Testis (tissue), 2 donors: ENCODE measurements around the gene KBTBD12.
"Not testable (repeated sequence)": the region's sequence is repeated elsewhere in the genome, so short reads cannot be mapped to it uniquely, and the experiment has no call there.

Source experiments
- CTCF ChIP-seq, 3 experiments: fragments of 450-650 bp in 2 of 3; fragments of 200-600 bp in 1 of 3; sonication (generic) in 1 of 3; IDR thresholded peaks; one replicate each; pipeline ENCODE4 v1.5.1; 2016 to 2019; ENCODE audit warnings: antibody characterized with exemption in 3 of 3, mild to moderate bottlenecking in 2 of 3, moderate library complexity in 1 of 3
- POLR2A ChIP-seq: fragments of 450-650 bp; IDR thresholded peaks from one replicate; pipeline ENCODE4 v1.6.1; 2017; ENCODE audit warnings: antibody characterized with exemption, mild to moderate bottlenecking, moderate library complexity

- TF ChIP-seq POLR2A; CTCF (IDR thresholded peaks at IDR 0.05): not testable (repeated sequence)
Measured at GRCh38 chr3:127874097-127874496, 40.9 kb upstream of the KBTBD12 start.
